OCI-LY3 (cell line): ENCODE measurements around the gene TYRO3.

Experiments used
- H2AFZ ChIP-seq: fragments of 200-600, 300-600 bp; shearing (Covaris generic); 2 replicates; pipeline ENCODE4 v1.6.0; 2014; ENCODE audit warnings: antibody characterized with exemption, low read depth, low read length
- H3K27ac ChIP-seq: fragments of 200-600, 300-600 bp; sonication (generic); 2 replicates; pipeline ENCODE4 v1.5.1; 2014; ENCODE audit warnings: mild to moderate bottlenecking, low read length, moderate library complexity, mixed read lengths
- H3K27me3 ChIP-seq: fragments of 200-600, 300-600 bp; sonication (generic); 2 replicates; pipeline ENCODE4 v1.6.1; 2014; ENCODE audit warnings: low read depth, low read length, mixed read lengths
- H3K36me3 ChIP-seq: fragments of 200-600, 300-600 bp; sonication (generic); replicated peaks from 2 replicates; pipeline ENCODE3; 2014; ENCODE audit warnings: low read depth, low read length, mixed read lengths
- H3K4me1 ChIP-seq: fragments of 300-600, 200-600 bp; sonication (generic); 2 replicates; pipeline ENCODE4 v1.6.1; 2014; ENCODE audit warnings: low read length, mixed read lengths
- H3K4me2 ChIP-seq: fragments of 200-600, 300-600 bp; sonication (generic); 2 replicates; pipeline ENCODE4 v1.6.1; 2014; ENCODE audit warnings: low read length, mixed read lengths
- H3K4me3 ChIP-seq: fragments of 300-600, 200-600 bp; sonication (generic); 2 replicates; pipeline ENCODE4 v1.5.1; 2014; ENCODE audit warnings: antibody characterized with exemption, mild to moderate bottlenecking, low read length, moderate library complexity
- H3K79me2 ChIP-seq: fragments of 300-600, 200-600 bp; shearing (Covaris generic); 2 replicates; pipeline ENCODE4 v1.6.1; 2014; ENCODE audit warnings: mild to moderate bottlenecking, low read length, mixed read lengths
- H3K9ac ChIP-seq: fragments of 300-600, 200-600 bp; shearing (Covaris generic); 2 replicates; pipeline ENCODE4 v1.6.0; 2014; ENCODE audit warnings: mild to moderate bottlenecking, low read length, moderate library complexity
- H3K9me3 ChIP-seq: fragments of 200-600, 300-600 bp; shearing (Covaris generic); 2 replicates; pipeline ENCODE4 v1.6.1; 2014; ENCODE audit warnings: low read length, mixed read lengths; ENCODE audit not compliant: insufficient read depth
- H4K20me1 ChIP-seq: fragments of 200-600, 300-600 bp; sonication (generic); 2 replicates; pipeline ENCODE4 v1.6.1; 2016; ENCODE audit warnings: low read length, mixed read lengths; ENCODE audit not compliant: insufficient read depth
- EZH2phosphoT487 ChIP-seq: fragments of 200-600 bp; shearing (Covaris generic); IDR thresholded peaks from 2 replicates; pipeline ENCODE4 v1.6.1; 2018; ENCODE audit warnings: antibody characterized with exemption, mixed run types, low read depth
- TF ChIP-seq, protein P1 (sequence below): fragments of 200-600, 300-600 bp; sonication (generic); IDR thresholded peaks from 2 replicates; pipeline ENCODE4 v1.5.1; 2014; ENCODE audit warnings: antibody characterized with exemption, low read length, low read depth

The TYRO3 gene

DNA sequence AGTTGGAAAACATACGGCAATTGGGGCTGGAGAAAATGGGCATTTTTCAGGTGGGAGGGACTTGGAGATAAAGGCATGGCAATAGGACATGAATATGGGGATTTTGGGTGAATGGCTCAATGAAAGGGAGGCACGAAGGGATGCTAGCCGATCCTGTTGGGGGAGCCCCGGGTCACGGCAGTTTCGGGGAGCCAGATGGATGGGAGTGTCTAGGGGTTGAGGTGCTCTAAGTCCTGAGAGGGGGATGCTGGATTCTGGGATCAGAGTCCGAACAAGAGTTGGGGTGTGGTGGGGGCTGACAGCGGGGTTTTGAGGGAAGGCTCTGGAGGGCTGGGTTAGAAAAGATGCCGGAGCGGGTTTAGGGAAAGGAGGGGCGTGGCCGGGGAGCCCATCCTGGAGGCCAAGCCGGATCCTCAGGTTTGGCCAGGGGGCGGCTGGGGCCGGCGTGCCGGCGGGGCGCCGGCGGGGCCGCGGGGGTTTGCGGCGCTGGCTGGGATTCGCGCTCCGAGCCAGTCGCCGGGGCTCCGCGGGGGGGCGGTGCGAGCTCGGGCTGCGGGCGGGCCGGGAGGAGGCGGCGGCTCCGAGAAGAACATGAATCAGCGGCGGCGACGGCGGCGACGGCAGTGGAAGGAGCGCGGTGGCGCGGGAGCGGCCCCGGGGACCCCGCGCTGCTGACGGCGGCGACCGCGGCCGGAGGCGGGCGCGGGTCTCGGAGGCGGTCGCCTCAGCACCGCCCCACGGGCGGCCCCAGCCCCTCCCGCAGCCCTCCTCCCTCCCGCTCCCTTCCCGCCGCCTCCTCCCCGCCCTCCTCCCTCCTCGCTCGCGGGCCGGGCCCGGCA lies at the start of gene TYRO3:
Gene TYRO3, plus strand, starts transcription at position 813 of the 839 bp plus-strand sequence. CDS start 46 bp downstream, outside the sequence.
- H2AFZ ChIP-seq = 0 out of 2 replicates have a peak within 1 kb of the TSS, but pooled peaks have one; percentile 29
- peak within 1 kb of the TSS; percentile 96 for H3K4me2 ChIP-seq
- no peak for TF ChIP-seq EZH2phosphoT487
- TF ChIP-seq, protein P1, sequence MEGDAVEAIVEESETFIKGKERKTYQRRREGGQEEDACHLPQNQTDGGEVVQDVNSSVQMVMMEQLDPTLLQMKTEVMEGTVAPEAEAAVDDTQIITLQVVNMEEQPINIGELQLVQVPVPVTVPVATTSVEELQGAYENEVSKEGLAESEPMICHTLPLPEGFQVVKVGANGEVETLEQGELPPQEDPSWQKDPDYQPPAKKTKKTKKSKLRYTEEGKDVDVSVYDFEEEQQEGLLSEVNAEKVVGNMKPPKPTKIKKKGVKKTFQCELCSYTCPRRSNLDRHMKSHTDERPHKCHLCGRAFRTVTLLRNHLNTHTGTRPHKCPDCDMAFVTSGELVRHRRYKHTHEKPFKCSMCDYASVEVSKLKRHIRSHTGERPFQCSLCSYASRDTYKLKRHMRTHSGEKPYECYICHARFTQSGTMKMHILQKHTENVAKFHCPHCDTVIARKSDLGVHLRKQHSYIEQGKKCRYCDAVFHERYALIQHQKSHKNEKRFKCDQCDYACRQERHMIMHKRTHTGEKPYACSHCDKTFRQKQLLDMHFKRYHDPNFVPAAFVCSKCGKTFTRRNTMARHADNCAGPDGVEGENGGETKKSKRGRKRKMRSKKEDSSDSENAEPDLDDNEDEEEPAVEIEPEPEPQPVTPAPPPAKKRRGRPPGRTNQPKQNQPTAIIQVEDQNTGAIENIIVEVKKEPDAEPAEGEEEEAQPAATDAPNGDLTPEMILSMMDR = no peak
- peak within 1 kb of the TSS; percentile 48 for H3K9ac ChIP-seq
- H3K36me3 ChIP-seq = no peaks in the 10 kb centered on the region
- H3K4me3 ChIP-seq = peak within 1 kb of the TSS; percentile 84
- H3K9me3 ChIP-seq = no peaks in the 10 kb centered on the region
- H3K27me3 ChIP-seq = peaks cover 16% of the 10 kb centered on the region
- H3K79me2 ChIP-seq = no peaks in the 10 kb centered on the region
- no peaks in the 10 kb centered on the region for H4K20me1 ChIP-seq
- H3K4me1 ChIP-seq = peaks cover 23% of the 10 kb centered on the region
- no peak within 1 kb of the TSS for H3K27ac ChIP-seq

- no peak overlapping the region for H3K9ac ChIP-seq
- H3K27me3 ChIP-seq = no peaks in the 10 kb centered on the region
- H3K27ac ChIP-seq = no peak overlapping the region
- no peaks in the 10 kb centered on the region for H3K36me3 ChIP-seq
- no peak overlapping the region for H2AFZ ChIP-seq
- H3K4me2 ChIP-seq = no peak overlapping the region
- H3K4me3 ChIP-seq = no peak overlapping the region
- no peaks in the 10 kb centered on the region for H3K9me3 ChIP-seq
- no peak for TF ChIP-seq EZH2phosphoT487
- TF ChIP-seq, protein P1 = no peak
- no peaks in the 10 kb centered on the region for H4K20me1 ChIP-seq
- H3K4me1 ChIP-seq = peaks cover 2% of the 10 kb centered on the region; the same call in 1 of the 2 replicates
- no peaks in the 10 kb centered on the region for H3K79me2 ChIP-seq
These were observed 48.3 kb upstream of the TYRO3 start for GRCh38 chr15:41510728-41511127.

DNA sequence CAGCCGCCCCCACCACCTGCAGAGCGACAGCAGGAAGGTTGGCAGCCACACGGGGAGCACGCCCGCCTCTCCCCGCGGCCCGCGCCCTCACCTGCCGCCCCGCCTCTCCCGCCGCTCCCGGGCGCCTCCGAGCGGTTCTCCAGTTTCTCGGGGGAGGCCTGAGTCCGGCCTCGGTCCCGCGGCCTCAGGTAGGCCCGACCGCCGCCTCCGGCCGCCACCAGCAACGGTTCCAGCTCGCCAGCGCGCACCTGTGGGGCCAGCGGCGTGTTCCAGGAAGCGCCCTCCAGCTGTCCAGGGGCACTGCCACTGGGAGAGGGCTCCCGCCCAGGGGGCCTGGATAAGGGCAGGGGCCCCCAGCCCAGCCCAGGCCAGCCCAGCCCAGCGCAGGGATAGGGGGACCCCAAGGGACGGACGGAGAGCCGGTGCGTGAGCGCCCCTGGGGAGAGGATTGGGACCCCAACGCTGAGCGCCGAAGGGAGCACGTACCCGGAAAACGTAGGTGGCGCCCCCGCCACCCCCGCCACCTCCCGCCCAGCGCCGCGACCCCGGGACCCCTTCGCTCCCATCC lies 47.6 kb upstream of the TYRO3 start:
- no peak overlapping the region for H3K4me2 ChIP-seq
- no peaks in the 10 kb centered on the region for H3K9me3 ChIP-seq
- no peak overlapping the region for H2AFZ ChIP-seq
- H3K9ac ChIP-seq = no peak overlapping the region
- no peaks in the 10 kb centered on the region for H3K79me2 ChIP-seq
- peaks cover 2% of the 10 kb centered on the region; the same call in 1 of the 2 replicates for H3K4me1 ChIP-seq
- no peaks in the 10 kb centered on the region for H3K27me3 ChIP-seq
- no peaks in the 10 kb centered on the region for H3K36me3 ChIP-seq
- no peak overlapping the region for H3K4me3 ChIP-seq
- TF ChIP-seq, protein P1 = no peak
- no peak for TF ChIP-seq EZH2phosphoT487
- no peaks in the 10 kb centered on the region for H4K20me1 ChIP-seq
- no peak overlapping the region for H3K27ac ChIP-seq

DNA sequence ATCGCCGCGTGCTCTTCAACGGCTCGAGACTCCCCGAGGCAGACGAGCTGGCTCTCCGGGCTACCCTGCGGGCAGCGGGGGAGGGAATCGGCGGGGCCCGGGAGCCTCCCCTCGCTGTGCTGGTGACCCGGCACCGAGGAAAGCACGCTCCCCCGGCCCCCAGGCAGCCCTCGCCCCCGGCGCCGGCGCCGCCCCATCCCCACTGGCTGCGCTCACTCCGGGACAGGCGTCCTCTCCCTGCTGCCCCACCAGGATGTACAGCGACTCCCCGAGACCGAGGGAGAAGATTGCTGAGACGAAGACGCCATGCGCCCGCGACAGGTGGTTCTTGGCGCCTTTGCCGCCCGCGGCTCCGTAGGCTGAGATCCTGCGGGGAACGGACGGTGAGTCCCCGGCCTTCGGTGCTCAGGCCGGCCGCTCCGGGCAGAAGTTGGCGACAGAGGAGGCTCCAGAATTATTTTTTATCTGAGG lies 47.1 kb upstream of the TYRO3 start:
- Histone ChIP-seq H3K27ac (no peak overlapping the region), H2AFZ (no peak overlapping the region), H3K4me2 (no peak overlapping the region), H3K4me1 (peaks cover 2% of the 10 kb centered on the region; the same call in 1 of the 2 replicates), H3K79me2 (no peaks in the 10 kb centered on the region), H3K27me3 (no peaks in the 10 kb centered on the region), H3K9me3 (no peaks in the 10 kb centered on the region), H4K20me1 (no peaks in the 10 kb centered on the region), H3K9ac (no peak overlapping the region), H3K36me3 (no peaks in the 10 kb centered on the region), H3K4me3 (no peak overlapping the region)
- TF ChIP-seq EZH2phosphoT487 = no peak
- TF ChIP-seq, protein P1 = no peak
